ENCODE data around the gene INTS6.

INTS6 gene

GRCh38 chr13:51455532-51455931 is 2.7 kb upstream of the INTS6 start:
- no peak for DNase-seq (ENCODE audit: extremely low read depth, low read depth)
- TF ChIP-seq CTCF (IDR thresholded peaks at IDR 0.05; ENCODE audit: low read depth, low read length) = no peak

GRCh38 chr13:51453959-51454703 is 1.3 kb upstream of the INTS6 start:
- DNase-seq (ENCODE audit: extremely low read depth, low read depth) = no peak
- no peak for TF ChIP-seq CTCF (IDR thresholded peaks at IDR 0.05; ENCODE audit: low read depth, low read length)

- no peak for DNase-seq (ENCODE audit: extremely low read depth, low read depth)
- no peak for TF ChIP-seq CTCF (IDR thresholded peaks at IDR 0.05; ENCODE audit: low read depth, low read length)
Measured at GRCh38 chr13:51453207-51453958, 547 bp upstream of the INTS6 start.

- no peak for DNase-seq (ENCODE audit: extremely low read depth, low read depth)
- no peak for TF ChIP-seq CTCF (IDR thresholded peaks at IDR 0.05; ENCODE audit: low read depth, low read length)
Measured at GRCh38 chr13:51451467-51452360, 1.1 kb downstream of the INTS6 start.

GRCh38 chr13:51451134-51451466 is 1.7 kb downstream of the INTS6 start:
- DNase-seq (ENCODE audit: extremely low read depth, low read depth) = no peak
- TF ChIP-seq CTCF (IDR thresholded peaks at IDR 0.05; ENCODE audit: low read depth, low read length) = no peak

- TF ChIP-seq CTCF (IDR thresholded peaks at IDR 0.05; ENCODE audit: low read depth, low read length) = no peak
- no peak for DNase-seq (ENCODE audit: extremely low read depth, low read depth)
Measured at GRCh38 chr13:51449018-51449417, 3.8 kb downstream of the INTS6 start.

Measured in AG09319 (cell line).